GM18508 (cell line): Measurements from ENCODE around the gene PPCDC.

Experiments
- ATAC-seq: cut with Tn5 transposase; IDR thresholded peaks from one replicate; pipeline ENCODE4 v1.9.1; 2021; ENCODE audit warnings: moderate number of reproducible peaks; ENCODE audit not compliant: insufficient read depth, unreplicated experiment

PPCDC gene

DNA sequence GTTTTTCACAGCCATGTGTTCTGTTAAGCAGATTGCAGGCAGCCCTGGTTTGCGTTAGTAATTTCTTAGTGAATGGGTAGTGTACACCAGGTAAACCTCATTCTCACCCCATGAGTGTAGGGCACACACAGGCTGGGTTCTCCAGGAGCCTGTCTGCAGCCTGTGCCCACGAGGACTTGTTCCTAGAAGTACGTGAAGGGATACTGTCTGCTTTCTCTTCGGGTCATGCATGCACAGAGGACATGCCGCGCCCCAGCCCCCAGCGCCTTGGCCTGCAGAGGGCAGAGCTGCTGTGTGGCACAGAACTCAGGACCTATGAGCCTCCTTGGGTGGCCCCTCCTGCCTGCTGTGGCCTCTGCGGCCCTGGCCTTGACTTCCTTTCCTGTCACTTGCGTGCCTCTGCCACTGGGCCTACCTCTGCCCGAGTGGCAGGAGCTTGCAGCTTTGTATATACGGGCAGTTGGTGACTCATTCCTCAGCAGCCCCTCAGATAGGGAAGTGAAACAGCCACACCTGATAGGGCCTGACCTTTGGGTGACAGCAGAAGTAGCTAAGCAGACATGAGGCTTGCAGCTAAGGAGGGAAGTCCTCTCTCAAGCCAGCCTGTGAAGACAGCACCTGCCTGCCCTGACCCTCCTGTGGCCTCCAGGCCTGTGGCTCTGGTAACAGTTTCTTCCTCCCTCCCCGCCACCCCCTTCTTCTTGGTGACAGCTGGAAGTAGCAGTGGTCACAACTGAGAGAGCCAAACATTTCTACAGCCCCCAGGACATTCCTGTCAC, 19.5 kb downstream of the PPCDC start:
- ATAC-seq: peak; percentile 66

DNA sequence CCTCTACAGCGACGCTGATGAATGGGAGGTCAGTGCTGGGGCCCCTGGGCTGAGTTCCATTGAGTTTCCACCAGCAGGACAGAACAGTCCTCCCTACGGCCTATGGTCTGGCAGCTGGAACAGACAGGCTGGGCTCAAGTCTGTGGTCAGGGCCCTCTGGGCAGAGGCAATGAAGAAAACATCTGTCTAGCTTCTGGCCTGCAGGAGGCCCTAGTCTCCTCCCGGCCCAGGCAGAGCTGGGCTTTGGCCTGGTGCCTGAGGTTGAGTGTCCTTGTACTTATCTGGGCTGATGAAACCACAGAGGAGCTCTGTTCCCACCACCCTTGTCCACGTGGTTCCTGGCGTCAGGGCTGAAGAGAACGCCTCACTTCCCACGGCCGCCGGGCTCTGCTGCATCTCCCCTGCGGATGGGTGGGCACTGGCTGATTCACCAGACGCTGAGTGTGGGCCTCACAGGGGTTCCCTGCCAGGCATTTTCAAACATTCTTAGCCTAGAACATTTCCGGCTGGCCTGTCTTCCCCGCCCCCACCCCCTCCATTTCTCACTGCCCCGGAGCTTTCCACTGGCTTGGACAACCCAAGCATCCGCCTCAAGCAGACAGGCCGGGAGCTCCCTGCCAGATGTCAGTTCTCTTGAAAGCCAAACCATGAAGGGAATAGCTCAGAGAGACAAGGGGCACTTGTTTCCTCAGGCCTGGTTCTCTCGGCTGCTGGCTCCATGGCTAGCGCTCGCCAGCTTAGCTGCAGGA, 20.3 kb downstream of the PPCDC start:
- peak; percentile 21 for ATAC-seq

GRCh38 chr15:75044258-75044878, 21.0 kb downstream of the PPCDC start:
- ATAC-seq: no peak

GRCh38 chr15:75045332-75046015, 22.1 kb downstream of the PPCDC start:
- ATAC-seq: no peak

DNA sequence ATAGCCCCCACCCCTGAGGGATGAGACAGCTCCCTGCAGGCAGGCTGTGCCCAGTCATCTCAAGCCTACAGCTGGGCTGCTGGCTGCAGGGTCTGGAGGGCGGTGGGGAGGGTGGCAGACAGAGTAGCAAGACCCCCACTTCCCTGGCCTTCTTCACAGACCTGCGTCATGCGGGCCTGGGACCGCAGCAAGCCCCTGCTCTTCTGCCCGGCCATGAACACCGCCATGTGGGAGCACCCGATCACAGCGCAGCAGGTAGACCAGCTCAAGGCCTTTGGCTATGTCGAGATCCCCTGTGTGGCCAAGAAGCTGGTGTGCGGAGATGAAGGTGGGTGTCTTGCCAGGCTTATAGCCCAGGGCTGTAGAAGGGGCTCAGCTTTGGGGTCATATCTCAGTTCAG, 25.0 kb downstream of the PPCDC start:
- ATAC-seq: no peak

GRCh38 chr15:75049392-75049791, 26.0 kb downstream of the PPCDC start:
- ATAC-seq: no peak

- ATAC-seq: no peak
Measured at GRCh38 chr15:75050283-75050682, 26.9 kb downstream of the PPCDC start.

DNA sequence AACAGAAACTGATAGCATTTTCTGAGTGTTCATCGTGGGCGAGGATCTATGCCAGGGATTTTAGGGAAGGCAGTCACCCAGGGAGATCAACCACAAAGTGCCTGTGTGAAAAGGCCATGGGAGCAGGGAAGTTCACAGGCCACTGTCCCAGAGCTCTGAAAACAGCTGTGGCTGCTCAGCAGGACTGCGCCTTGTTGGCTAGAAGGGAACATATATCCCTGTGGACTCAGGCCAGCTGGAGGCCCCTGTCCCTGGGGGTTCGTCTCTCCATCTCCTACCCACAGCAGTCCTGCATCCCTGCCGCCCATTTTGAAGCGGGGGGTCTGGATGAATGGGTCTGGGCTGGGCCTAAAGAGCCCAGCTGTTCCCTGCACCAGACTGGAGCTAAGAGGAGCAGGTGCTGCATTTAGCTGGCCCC, 27.8 kb downstream of the PPCDC start:
- ATAC-seq: no peak

DNA sequence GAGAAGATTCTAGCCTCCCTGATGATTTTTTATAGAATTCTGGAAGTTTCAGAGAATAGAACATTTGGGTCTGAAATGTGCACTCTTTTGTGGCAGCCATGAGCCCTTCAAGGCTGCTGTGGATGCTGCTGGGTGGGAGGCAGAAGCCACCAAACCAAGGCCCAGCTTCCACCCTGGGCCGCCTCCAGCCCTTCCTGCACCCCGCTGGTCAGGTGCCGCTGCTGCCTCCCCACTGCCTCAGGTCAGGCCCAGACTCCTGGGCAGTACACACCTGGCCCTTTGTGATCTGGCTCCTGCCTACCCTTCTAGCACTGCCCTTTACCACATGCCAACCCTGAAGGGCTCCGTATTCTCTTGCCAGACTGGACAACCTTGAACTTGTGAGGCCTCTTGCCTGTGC, 28.3 kb downstream of the PPCDC start:
- no peak for ATAC-seq

GRCh38 chr15:75052972-75053747, 29.8 kb downstream of the PPCDC start:
- ATAC-seq: no peak

GRCh38 chr15:75053748-75054125, 30.3 kb downstream of the PPCDC start:
- ATAC-seq: no peak

GRCh38 chr15:75054172-75054897, 30.9 kb downstream of the PPCDC start:
- ATAC-seq: no peak

GRCh38 chr15:75056036-75056435, 32.6 kb downstream of the PPCDC start:
- ATAC-seq: no peak

- ATAC-seq: no peak
Measured at GRCh38 chr15:75058127-75058905, 34.9 kb downstream of the PPCDC start.

- ATAC-seq: no peak
Measured at GRCh38 chr15:75059607-75060006, 36.2 kb downstream of the PPCDC start.

- no peak for ATAC-seq
Measured at GRCh38 chr15:75061272-75061671, 37.9 kb downstream of the PPCDC start.

- ATAC-seq: no peak
Measured at GRCh38 chr15:75062706-75063105, 39.3 kb downstream of the PPCDC start.

- ATAC-seq: no peak
Measured at GRCh38 chr15:75063338-75063737, 39.9 kb downstream of the PPCDC start.

- ATAC-seq: no peak
Measured at GRCh38 chr15:75063889-75064288, 40.5 kb downstream of the PPCDC start.
